ENCODE data around the gene SLC43A3. TPM values are rescaled to one million over a fixed set of nuclear protein-coding genes. Genes with fewer than 3 reads are reported as not detected.

SLC43A3 gene
- total and polyA plus RNA-seq, 9 donors, result 17.0 to 69.3 (median 36.3) TPM

- no peak for TF ChIP-seq POLR2A (IDR thresholded peaks at IDR 0.05)
- no peak for TF ChIP-seq EP300 (IDR thresholded peaks at IDR 0.05)
- TF ChIP-seq CTCF (IDR thresholded peaks at IDR 0.05), result no peak
- Histone ChIP-seq H3K36me3 (no peaks in the 10 kb centered on the region), H3K27me3 (no peaks in the 10 kb centered on the region), H3K4me3 (no peak overlapping the region), H3K27ac (no peak overlapping the region), H3K9me3 (no peaks in the 10 kb centered on the region), H3K4me1 (ENCODE audit: insufficient read depth) (no peaks in the 10 kb centered on the region)
- intact Hi-C loops (cut with DNase I), result loop anchor here in 1 of 4 donors (10.0 kb wide), 1 partner anchor 114 kb away; no protein-coding TSS in a partner anchor
- 79 to 84% (median 83%) methylated on average over 5 of the region's 5 CpGs for WGBS, 3 donors
- DNase-seq, result no peak
These were observed 42.3 kb upstream of the SLC43A3 start for GRCh38 chr11:57469268-57469667.

GRCh38 chr11:57468276-57468675, 41.4 kb upstream of the SLC43A3 start:
- Histone ChIP-seq H3K27me3 (no peaks in the 10 kb centered on the region), H3K9me3 (no peaks in the 10 kb centered on the region), H3K27ac (no peak overlapping the region), H3K4me3 (no peak overlapping the region), H3K36me3 (no peaks in the 10 kb centered on the region), H3K4me1 (ENCODE audit: insufficient read depth) (no peaks in the 10 kb centered on the region)
- no peak for TF ChIP-seq POLR2A (IDR thresholded peaks at IDR 0.05)
- no peak for TF ChIP-seq EP300 (IDR thresholded peaks at IDR 0.05)
- no peak for TF ChIP-seq CTCF (IDR thresholded peaks at IDR 0.05)
- no peak for DNase-seq
- WGBS, 3 donors, result 76 to 79% (median 77%) methylated on average over 4 of the region's 4 CpGs
- intact Hi-C loops (cut with DNase I), result loop anchor here in 1 of 4 donors (10.0 kb wide), 1 partner anchor 113 kb away; no protein-coding TSS in a partner anchor

GRCh38 chr11:57467508-57468157, 40.7 kb upstream of the SLC43A3 start:
- WGBS, 3 donors, result 77 to 79% (median 78%) methylated on average over 23 of the region's 23 CpGs
- H3K4me1 ChIP-seq (ENCODE audit: insufficient read depth), result no peaks in the 10 kb centered on the region
- no peak overlapping the region for H3K27ac ChIP-seq
- no peak for DNase-seq
- no peaks in the 10 kb centered on the region for H3K36me3 ChIP-seq
- H3K27me3 ChIP-seq, result no peaks in the 10 kb centered on the region
- intact Hi-C loops (cut with DNase I), result loop anchor here in 1 of 4 donors (10.0 kb wide), 1 partner anchor 113 kb away; no protein-coding TSS in a partner anchor
- no peak overlapping the region for H3K4me3 ChIP-seq
- TF ChIP-seq CTCF (IDR thresholded peaks at IDR 0.05) (no peak), POLR2A (IDR thresholded peaks at IDR 0.05) (no peak), EP300 (IDR thresholded peaks at IDR 0.05) (no peak)
- H3K9me3 ChIP-seq, result no peaks in the 10 kb centered on the region

- H3K27me3 ChIP-seq, result no peaks in the 10 kb centered on the region
- H3K36me3 ChIP-seq, result no peaks in the 10 kb centered on the region
- intact Hi-C loops (cut with DNase I), result loop anchor here in 1 of 4 donors (10.0 kb wide), 1 partner anchor 112 kb away; no protein-coding TSS in a partner anchor
- H3K4me3 ChIP-seq, result no peak overlapping the region
- no peak for DNase-seq
- 56 to 70% (median 57%) methylated on average over 4 of the region's 4 CpGs for WGBS, 3 donors
- TF ChIP-seq POLR2A (IDR thresholded peaks at IDR 0.05) (no peak), EP300 (IDR thresholded peaks at IDR 0.05) (no peak), CTCF (IDR thresholded peaks at IDR 0.05) (no peak)
- no peaks in the 10 kb centered on the region for H3K9me3 ChIP-seq
- no peaks in the 10 kb centered on the region for H3K4me1 ChIP-seq (ENCODE audit: insufficient read depth)
- H3K27ac ChIP-seq, result no peak overlapping the region
These were observed 39.8 kb upstream of the SLC43A3 start for GRCh38 chr11:57466680-57467079.

Measured in ovary (tissue), 9 donors.